NT2/D1 (cell line): ENCODE measurements around the gene EML3.

Experiments used
- SUZ12 ChIP-seq: IDR thresholded peaks from 2 replicates; pipeline ENCODE4 v1.6.1; 2011; ENCODE audit not compliant: insufficient read length, insufficient read depth; ENCODE audit errors: extremely low read depth
- ZNF274 ChIP-seq: IDR thresholded peaks from 2 replicates; pipeline ENCODE4 v1.6.1; 2011; ENCODE audit warnings: mild to moderate bottlenecking, low read depth, low read length

DNA sequence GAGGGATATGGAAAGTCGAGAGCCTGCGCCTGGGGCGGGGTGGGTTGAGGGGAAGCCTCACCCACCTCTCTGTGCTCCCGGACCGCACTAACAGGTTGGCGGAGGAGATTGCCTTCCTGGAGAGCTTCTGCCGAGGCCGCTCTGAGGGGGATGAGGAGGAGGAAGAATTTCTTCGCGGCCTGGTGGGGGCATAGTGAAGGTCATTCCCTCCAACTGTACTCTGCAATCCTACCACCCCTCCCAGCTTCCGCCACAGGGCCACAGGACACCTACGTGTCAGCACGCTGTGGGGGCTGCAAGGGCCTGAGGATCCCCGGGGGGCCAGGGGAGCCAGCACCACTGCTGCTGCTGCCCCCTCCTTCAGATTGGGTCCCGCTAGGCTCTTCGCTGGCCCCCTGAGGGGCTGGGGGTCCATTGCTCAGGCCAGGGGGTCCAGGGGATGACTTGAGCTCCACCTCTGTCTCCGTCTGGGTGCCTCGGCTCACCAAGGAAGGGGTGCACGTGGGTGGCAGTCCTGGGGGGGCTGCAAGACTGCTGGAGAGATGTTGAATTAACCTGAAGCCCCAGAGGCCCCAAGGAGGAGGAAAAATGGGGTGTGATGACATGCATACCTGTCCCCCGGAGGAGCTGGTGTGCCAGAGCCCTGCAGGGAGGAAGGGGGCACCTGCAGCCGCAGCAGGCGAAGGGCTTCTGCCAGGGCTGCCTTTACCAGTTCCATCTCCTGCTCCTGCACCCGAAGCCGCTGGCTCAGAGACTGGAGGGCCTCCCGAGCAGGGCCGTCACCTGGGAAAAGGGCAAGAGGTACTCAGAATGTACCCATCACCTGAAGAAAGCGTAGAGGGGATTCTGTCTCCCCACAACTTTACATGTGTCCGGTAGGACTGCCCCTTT, 1.5 kb downstream of the EML3 start:
- TF ChIP-seq SUZ12 (no peak), ZNF274 (no peak)
